Endothelial cell of hepatic sinusoid (primary cell): ENCODE data around the gene NFIC.
"Not testable (repeated sequence)": the region's sequence is repeated elsewhere in the genome, so short reads cannot be mapped to it uniquely, and the experiment has no call there.

ENCODE experiments used
- in situ Hi-C: cut with HindIII; loops from 2 replicates; pipeline ENCODE4 v1.10.0; 2017; ENCODE audit warnings: low sequenced_read_pairs

NFIC gene

DNA sequence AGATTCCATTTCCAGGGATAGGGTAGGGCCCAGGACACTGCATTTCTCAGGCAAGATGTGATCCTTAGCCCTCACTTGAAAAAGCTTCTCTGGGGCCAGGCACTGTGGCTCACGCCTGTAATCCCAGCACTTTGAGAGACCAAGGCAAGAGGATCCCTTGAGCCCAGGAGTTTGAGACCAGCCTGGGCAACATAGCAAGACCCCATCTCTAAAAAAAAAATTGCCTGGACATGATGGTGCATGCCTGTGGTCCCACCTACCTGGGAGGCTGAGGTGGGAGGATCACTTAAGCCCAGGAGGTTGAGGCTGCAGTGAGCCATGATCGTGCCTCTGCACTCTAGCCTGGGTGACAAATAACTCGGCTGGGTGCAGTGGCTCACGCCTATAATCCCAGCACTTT, 80.3 kb downstream of the NFIC start:
- in situ Hi-C loops: not testable (repeated sequence)

GRCh38 chr19:3448616-3449334, 82.4 kb downstream of the NFIC start:
- in situ Hi-C loops: no loop called here

DNA sequence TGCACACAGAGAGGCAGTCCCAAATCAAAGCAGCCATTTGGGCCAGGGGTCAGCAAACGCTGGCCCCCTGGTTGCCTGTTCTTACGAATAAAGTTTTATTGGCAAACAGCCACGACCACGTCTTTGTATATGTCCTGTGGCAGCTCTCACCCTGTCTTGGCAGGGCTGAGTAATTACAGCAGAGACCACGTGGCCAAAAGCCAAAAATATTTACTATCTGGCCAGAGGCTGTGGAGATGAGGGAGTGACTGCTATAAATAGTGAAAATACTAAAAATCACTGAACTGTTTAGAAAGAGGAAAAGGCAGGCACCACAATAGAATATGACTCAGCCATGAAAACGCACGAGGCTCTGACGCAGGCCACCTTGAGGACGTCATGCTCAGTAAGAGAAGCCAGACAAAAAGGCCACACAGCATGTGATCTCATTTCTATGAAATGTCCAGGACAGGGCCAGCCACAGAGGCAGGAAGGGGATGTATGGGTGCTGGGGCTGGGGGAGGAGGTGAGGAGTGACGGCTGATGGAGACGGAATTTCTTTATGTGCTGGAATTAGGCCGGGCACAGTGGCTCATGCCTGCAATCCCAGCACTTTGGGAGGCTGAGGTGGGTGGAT, 84.5 kb downstream of the NFIC start:
- in situ Hi-C loops: no loop called here

- in situ Hi-C loops: no loop called here
Measured at GRCh38 chr19:3451451-3451866, 85.1 kb downstream of the NFIC start.

- in situ Hi-C loops: no loop called here
Measured at GRCh38 chr19:3452171-3452941, 86.0 kb downstream of the NFIC start.

GRCh38 chr19:3452942-3453214, 86.5 kb downstream of the NFIC start:
- in situ Hi-C loops: not testable (repeated sequence)

DNA sequence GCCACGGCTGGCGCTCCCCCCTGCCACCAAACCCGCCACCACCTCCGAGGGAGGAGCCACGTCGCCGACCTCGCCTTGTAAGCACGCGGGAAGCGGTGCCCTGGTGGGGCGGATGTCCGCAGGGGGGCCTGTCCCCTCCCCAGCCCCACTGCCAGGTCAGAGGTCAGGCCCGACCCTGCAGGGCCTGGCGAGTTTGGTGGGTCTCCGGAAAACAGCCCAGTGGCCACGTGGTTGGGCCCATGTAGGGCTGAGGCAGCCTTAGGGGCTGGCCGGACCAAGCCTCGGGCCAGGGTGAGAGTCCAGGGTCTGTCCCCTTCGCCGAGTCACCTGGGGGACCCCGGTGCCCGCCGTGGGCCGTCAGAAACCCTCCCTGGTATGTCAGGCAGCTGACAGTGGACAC, 87.5 kb downstream of the NFIC start:
- in situ Hi-C loops: no loop called here

DNA sequence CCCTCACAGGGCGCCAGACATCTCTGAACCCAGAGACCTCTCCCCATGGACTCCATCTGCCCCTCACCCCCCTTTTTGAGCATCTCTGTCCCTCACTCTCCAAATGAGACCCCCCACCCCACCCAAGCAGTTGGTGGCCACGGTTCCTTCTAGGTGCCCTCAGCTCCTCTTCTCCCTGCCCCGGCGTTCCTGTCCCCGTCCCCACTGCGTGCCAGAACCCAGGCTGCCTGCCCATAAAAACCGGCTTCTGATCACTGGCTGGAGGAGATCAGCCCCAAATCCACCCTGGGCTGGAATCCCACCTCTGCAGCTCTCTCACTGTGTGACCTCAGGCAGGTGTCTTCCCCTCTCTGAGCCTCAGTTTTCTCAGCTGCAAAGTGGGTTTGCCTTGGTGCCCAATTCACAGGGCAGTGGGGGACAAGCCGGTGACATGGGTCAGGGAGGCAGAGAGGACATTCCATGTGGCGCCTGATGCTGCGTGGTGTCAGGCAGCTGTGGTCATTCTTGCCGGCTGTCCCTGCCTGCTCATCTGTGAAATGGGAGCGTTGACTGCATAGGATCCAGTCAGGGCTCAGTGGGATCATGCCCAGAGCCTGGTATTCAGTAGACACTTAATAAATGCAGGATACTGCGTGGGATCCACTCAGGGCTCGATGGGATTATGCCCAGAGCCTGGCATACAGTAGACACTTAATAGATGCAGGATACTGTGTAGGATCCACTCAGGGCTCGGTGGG, 88.4 kb downstream of the NFIC start:
- in situ Hi-C loops: no loop called here

- in situ Hi-C loops: no loop called here
Measured at GRCh38 chr19:3455393-3455955, 89.1 kb downstream of the NFIC start.

DNA sequence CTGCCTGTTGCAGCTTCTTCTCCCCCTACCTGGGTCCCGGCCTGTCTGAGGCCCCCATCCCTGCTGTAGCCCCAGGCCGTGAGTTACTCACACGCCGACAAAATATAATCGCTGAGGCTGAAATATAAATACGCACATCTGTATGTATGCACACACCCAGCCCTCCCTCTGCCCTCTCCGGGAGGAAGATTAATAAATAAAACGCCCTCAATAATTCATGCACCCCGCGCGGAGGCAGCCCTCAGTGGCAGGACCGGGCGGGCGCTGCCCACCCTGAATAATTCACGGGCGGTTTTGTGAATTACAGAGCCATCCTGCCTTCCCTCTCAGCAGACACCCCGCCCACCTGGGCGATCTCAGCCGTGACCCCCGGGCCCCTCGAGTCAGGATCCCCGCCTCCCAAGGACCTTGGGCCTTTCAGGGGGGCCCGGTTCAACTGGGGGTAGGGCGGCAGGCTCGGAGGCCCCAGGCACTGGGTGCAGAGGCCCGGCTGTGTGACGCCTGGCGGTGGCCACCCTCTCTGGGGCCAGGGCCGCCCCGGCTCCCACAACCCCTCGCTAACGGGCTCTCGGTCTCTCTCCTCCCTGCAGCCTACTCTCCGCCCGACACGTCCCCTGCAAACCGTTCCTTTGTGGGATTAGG, 89.7 kb downstream of the NFIC start:
- in situ Hi-C loops: no loop called here

GRCh38 chr19:3456925-3457527, 90.6 kb downstream of the NFIC start:
- in situ Hi-C loops: no loop called here

- in situ Hi-C loops: no loop called here
Measured at GRCh38 chr19:3457528-3458228, 91.3 kb downstream of the NFIC start.

- in situ Hi-C loops: no loop called here
Measured at GRCh38 chr19:3458229-3459088, 92.1 kb downstream of the NFIC start.

GRCh38 chr19:3459089-3459881, 92.9 kb downstream of the NFIC start:
- in situ Hi-C loops: no loop called here

GRCh38 chr19:3459965-3460582, 93.7 kb downstream of the NFIC start:
- in situ Hi-C loops: no loop called here

DNA sequence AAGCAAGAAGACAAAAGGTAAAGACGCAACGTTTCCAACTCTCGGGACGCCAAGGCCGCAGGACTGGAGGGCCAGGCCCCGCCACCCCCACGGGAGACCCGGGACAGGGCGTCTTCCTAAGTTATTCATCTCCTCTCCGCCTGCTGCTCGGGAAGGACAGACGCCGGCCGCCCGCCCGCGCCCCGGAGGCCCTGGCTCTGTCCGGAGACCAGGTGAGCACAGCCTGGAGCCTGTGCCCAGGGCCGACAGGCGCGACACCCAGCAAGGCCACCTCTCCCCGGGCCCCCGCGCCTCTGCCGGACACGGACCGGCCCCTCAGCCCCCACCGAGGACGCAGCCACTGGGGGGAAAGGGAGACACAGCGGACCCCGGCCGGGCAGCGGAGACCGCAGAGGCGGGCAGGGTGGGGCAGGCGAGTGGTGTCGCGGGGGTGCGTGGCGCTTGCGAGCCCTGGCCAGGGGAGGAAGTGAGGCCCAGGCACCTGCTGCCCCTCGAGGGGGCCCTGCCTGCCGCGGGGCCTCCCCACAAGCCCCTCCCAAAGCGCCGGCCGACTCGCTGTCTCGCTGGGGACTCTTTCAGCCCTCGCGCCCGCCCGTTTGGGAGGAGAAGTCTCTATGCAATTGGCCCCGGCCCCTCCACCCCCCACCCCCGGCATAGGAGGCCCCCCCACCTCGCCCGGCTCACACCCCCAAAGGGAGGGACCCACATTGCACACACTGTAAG, 96.8 kb downstream of the NFIC start:
- in situ Hi-C loops: no loop called here
